Liver (tissue), 9 donors: Measurements from ENCODE around the gene TRPT1. TPM values are rescaled to one million over a fixed set of nuclear protein-coding genes. Genes with fewer than 3 reads are reported as not detected.

ENCODE experiments used
- DNase-seq: peaks from one replicate; pipeline ENCODE4 v3.0.0-alpha.2; 2017; ENCODE audit warnings: low spot score
- H3K27ac ChIP-seq, 2 donors: one replicate each; pipeline ENCODE4 v1.7.0; 2013; ENCODE audit warnings: inconsistent platforms in 2 of 2, low read length in 2 of 2, control low read depth in 1 of 2, low read depth in 1 of 2, mild to moderate bottlenecking in 1 of 2
- H3K27me3 ChIP-seq, 4 donors: one replicate each; pipeline versions ENCODE4 v1.6.1 to v1.7.0; 2013; ENCODE audit warnings: low read length in 3 of 4, inconsistent platforms in 1 of 4, mild to moderate bottlenecking in 1 of 4, moderate library complexity in 1 of 4; ENCODE audit not compliant: control insufficient read depth in 4 of 4, insufficient read depth in 4 of 4
- H3K36me3 ChIP-seq, 4 donors: one replicate each; pipeline versions ENCODE4 v1.6.1 to v1.7.0; 2013; ENCODE audit warnings: low read length in 3 of 4, mild to moderate bottlenecking in 3 of 4, low read depth in 1 of 4, moderate library complexity in 1 of 4; ENCODE audit not compliant: control insufficient read depth in 4 of 4, insufficient read depth in 3 of 4
- H3K4me1 ChIP-seq, 4 donors: one replicate each; pipeline versions ENCODE4 v1.6.1 to v1.7.0; 2013; ENCODE audit warnings: low read length in 3 of 4, mild to moderate bottlenecking in 3 of 4, moderate library complexity in 1 of 4; ENCODE audit not compliant: control insufficient read depth in 4 of 4, insufficient read depth in 4 of 4
- H3K4me3 ChIP-seq, 3 donors: one replicate each; pipeline versions ENCODE4 v1.6.1 to v1.7.0; 2013; ENCODE audit warnings: low read length in 3 of 3, control low read depth in 1 of 3, low read depth in 1 of 3, mild to moderate bottlenecking in 1 of 3
- H3K9ac ChIP-seq, 2 donors: one replicate each; pipeline ENCODE4 v1.7.0; 2013; ENCODE audit warnings: low read length in 2 of 2, mild to moderate bottlenecking in 2 of 2, moderate library complexity in 2 of 2, control low read depth in 1 of 2, low read depth in 1 of 2
- H3K9me3 ChIP-seq, 4 donors: one replicate each; pipeline versions ENCODE4 v1.6.1 to v1.7.0; 2013; ENCODE audit warnings: low read length in 3 of 4; ENCODE audit not compliant: control insufficient read depth in 4 of 4
- ATF3 ChIP-seq: IDR thresholded peaks from 2 replicates; pipeline ENCODE4 v1.6.1; 2016; ENCODE audit warnings: antibody characterized with exemption
- CTCF ChIP-seq: fragments of 150-350 bp; IDR thresholded peaks from 2 replicates; pipeline ENCODE4 v1.5.1; 2017; ENCODE audit warnings: improper control_type of control experiment, low read depth, low read length; ENCODE audit not compliant: missing input control
- EGR1 ChIP-seq, 2 donors: IDR thresholded peaks; 2 replicates each; pipeline ENCODE4 v1.6.1; 2016 to 2018; ENCODE audit warnings: antibody characterized with exemption in 2 of 2, low read depth in 2 of 2
- FOXA1 ChIP-seq: IDR thresholded peaks from 2 replicates; pipeline ENCODE4 v1.6.1; 2016; ENCODE audit warnings: antibody characterized with exemption
- FOXA2 ChIP-seq: IDR thresholded peaks from 2 replicates; pipeline ENCODE4 v1.6.1; 2016; ENCODE audit warnings: antibody characterized with exemption
- GABPA ChIP-seq, 2 donors: IDR thresholded peaks in 1 of 2; conservative IDR thresholded peaks in 1 of 2; 2 replicates each; pipeline ENCODE4 v1.6.1; 2016; ENCODE audit warnings: antibody characterized with exemption in 2 of 2, mild to moderate bottlenecking in 1 of 2, moderate library complexity in 1 of 2
- HNF4A ChIP-seq, 2 donors: conservative IDR thresholded peaks; 2 replicates each; pipeline ENCODE4 v1.6.1; 2016; ENCODE audit warnings: antibody characterized with exemption in 2 of 2, mild to moderate bottlenecking in 2 of 2
- JUND ChIP-seq, 2 donors: IDR thresholded peaks; 2 replicates each; pipeline ENCODE4 v1.6.1; 2016; ENCODE audit warnings: antibody characterized with exemption in 2 of 2
- NR2F2 ChIP-seq: IDR thresholded peaks from 2 replicates; pipeline ENCODE4 v1.6.1; 2016; ENCODE audit warnings: antibody characterized with exemption
- RAD21 ChIP-seq, 2 donors: IDR thresholded peaks; 2 replicates each; pipeline ENCODE4 v1.6.1; 2016; ENCODE audit warnings: antibody characterized with exemption in 2 of 2, mild to moderate bottlenecking in 2 of 2
- REST ChIP-seq: IDR thresholded peaks from 2 replicates; pipeline ENCODE4 v1.6.1; 2016; ENCODE audit warnings: antibody characterized with exemption, mild to moderate bottlenecking
- RXRA ChIP-seq, 2 donors: IDR thresholded peaks; 2 replicates each; pipeline ENCODE4 v1.6.1; 2017 to 2018; ENCODE audit warnings: antibody characterized with exemption in 2 of 2, mild to moderate bottlenecking in 1 of 2
- SP1 ChIP-seq: IDR thresholded peaks from 2 replicates; pipeline ENCODE4 v1.6.1; 2018; ENCODE audit warnings: antibody characterized with exemption, mild to moderate bottlenecking
- TAF1 ChIP-seq: conservative IDR thresholded peaks from 2 replicates; pipeline ENCODE4 v1.6.1; 2016; ENCODE audit warnings: antibody characterized with exemption, mild to moderate bottlenecking
- YY1 ChIP-seq: IDR thresholded peaks from 2 replicates; pipeline ENCODE4 v1.6.1; 2016; ENCODE audit warnings: antibody characterized with exemption, mild to moderate bottlenecking
- ZBTB33 ChIP-seq: IDR thresholded peaks from 2 replicates; pipeline ENCODE4 v1.6.1; 2016; ENCODE audit warnings: antibody characterized with exemption
- WGBS: extraction: QIAGEN DNeasy Blood & Tissue Kit; methylation state at CpG from one replicate; pipeline ENCODE4 v1.1.7; 2013; 5-methylcytosine and 5-hydroxymethylcytosine counted together
- polyA plus RNA-seq, 2 donors: library from polyadenylated mRNA; stranded (reverse) in 1 of 2; unstranded in 1 of 2; fragments of 200-250 nt in 1 of 2; fragments of >200 nt in 1 of 2; fragmentation: Nextera tagmentation in 1 of 2; extraction: Ambion mirVana in 1 of 2; gene quantifications; one replicate each; pipeline versions ENCODE4 v1.2.1 to v1.2.3, GENCODE V29; 2013 to 2015
- total RNA-seq, 2 donors: library from RNA; depleted of rRNA; stranded (reverse); fragments of >200 nt; gene quantifications; one replicate each; pipeline ENCODE4 v1.2.3, GENCODE V29; 2014
- donor health status: healthy.
- donor health status: healthy.
- donor health status: healthy.
- donor health status: healthy.
- donor health status: healthy.

TRPT1 gene
- total and polyA plus RNA-seq, 4 donors: 14.0 to 37.8 (median 20.8) TPM

GRCh38 chr11:64230171-64230984 lies 4.4 kb upstream of the TRPT1 start, which contains the start of gene DNAJC4:
DNAJC4 (plus strand) TSS chr11:64230548; CDS start chr11:64230855, 307 bp downstream.
- Histone ChIP-seq H3K9ac (peak within 1 kb of the TSS; percentile 51 to 80), H3K27me3 (no peaks in the 10 kb centered on the region), H3K9me3 (no peaks in the 10 kb centered on the region), H3K4me1 (peaks cover 18 to 51% (median 33%) of the 10 kb centered on the region in 4 donors), H3K4me3 (peak within 1 kb of the TSS; percentile 67 to 79 (median 79)), H3K27ac (peak within 1 kb of the TSS; percentile 88 to 92), H3K36me3 (no peaks in the 10 kb centered on the region)
- peak; percentile 90 for DNase-seq
- under 1% methylated on average over 62 of the region's 62 CpGs for WGBS
- TF ChIP-seq HNF4A (conservative IDR thresholded peaks at IDR 0.05) (peak; percentile 9 to 19), YY1 (peak; percentile 95), FOXA1 (peak; percentile 18), TAF1 (no peak), JUND (IDR thresholded peaks at IDR 0.05) (no peak), EGR1 (IDR thresholded peaks at IDR 0.05; ENCODE audit: low read depth in 2 of 2) (no peak), REST (peak; percentile 15), NR2F2 (no peak), RXRA (IDR thresholded peaks at IDR 0.05) (peak; percentile 20 to 23), GABPA (IDR thresholded peaks at IDR 0.05 in 1 of 2, conservative IDR thresholded peaks at IDR 0.05 in 1 of 2) (peak in 1 of 2 donors; percentile 75), FOXA2 (no peak), RAD21 (IDR thresholded peaks at IDR 0.05) (peak in 1 of 2 donors; percentile 22), ATF3 (no peak), SP1 (peak; percentile 69), ZBTB33 (no peak), CTCF (no peak)
